ENCODE measurements around the gene SOX1.

Gene SOX1

GRCh38 chr13:112055036-112055914, 11.7 kb upstream of the SOX1 start:
- TF ChIP-seq ZNF274 (IDR thresholded peaks at IDR 0.05; ENCODE audit: low read depth, low read length) = no peak
- no peak overlapping the region for H3K4me3 ChIP-seq (ENCODE audit: low read length)

DNA sequence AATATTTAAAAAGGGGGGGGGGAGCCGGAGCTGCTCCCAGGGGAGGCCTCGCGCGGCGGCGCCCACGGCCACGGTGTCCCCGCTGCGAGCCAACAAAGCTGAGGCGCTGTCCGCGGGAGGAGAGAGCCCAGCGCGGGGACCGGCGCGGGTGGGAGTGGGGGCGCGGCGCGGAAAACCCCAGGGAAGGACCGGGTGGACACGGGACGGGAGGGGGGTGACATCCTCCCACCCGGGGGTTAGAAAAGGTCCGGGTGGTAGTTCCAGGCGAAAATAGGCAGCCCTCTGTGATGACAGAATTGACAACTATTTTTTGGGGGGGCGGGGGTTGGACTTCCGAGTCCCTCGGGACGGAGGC, 11.1 kb upstream of the SOX1 start:
- TF ChIP-seq ZNF274 (IDR thresholded peaks at IDR 0.05; ENCODE audit: low read depth, low read length) = no peak
- H3K4me3 ChIP-seq (ENCODE audit: low read length) = no peak overlapping the region

DNA sequence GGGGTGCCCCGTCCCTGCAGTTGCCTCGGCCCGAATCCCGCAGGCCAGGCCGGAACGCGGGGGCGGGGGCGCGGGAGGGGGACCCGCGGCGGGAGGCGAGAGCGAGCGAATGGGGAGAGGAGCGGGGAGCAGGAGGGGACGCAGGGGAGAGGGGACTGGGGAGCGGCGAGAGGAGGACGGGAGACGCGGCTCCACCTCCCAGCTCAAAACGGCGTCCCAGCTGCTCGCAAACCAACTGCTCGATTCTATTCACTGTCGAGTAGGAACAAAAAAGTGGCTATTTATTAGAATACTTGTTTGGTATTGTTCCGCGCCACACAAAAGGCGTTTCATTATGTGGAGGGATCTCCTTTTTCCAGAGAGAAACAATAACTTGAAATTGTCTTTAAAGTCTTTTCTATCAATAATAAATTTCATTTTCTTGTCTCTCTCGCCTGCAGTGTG, 10.6 kb upstream of the SOX1 start:
- H3K4me3 ChIP-seq (ENCODE audit: low read length) = no peak overlapping the region
- TF ChIP-seq ZNF274 (IDR thresholded peaks at IDR 0.05; ENCODE audit: low read depth, low read length) = no peak

DNA sequence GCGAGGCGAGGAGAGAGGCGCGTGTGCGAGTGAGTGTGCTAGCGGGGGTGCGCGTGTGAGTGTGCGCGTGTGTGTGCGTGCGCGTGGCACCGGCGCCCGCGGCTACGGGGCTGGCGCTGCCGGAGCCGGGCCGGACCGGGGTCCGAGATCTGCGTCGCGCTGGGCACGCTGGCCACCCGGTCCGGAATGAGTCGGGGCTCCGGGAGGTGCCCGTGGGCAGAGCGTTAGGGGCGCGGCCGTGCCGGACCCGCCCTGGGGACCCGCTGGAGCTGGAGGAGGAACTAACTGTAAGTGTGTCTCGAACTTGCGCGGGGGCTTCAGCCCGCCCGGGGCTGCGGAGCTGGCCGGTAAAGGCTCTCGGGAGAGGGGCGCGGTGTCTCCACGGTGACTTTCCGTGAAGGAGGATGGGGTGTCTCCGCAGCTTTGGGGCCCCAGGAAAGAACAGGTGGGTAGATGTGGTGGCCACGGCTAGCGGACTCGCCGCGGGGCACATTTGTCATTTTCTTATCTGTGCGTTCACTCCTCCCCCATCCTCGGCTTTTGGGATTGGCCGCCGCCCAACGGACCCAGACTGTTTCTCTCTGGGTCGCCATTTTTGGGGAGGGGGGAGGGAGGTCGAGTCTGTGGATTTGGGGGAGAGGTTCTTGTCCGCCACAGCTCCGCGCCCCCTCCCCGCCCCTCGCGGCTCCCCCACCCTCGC, 10.1 kb upstream of the SOX1 start:
- TF ChIP-seq ZNF274 (IDR thresholded peaks at IDR 0.05; ENCODE audit: low read depth, low read length) = no peak
- no peak overlapping the region for H3K4me3 ChIP-seq (ENCODE audit: low read length)

GRCh38 chr13:112057439-112057735, 9.6 kb upstream of the SOX1 start:
- no peak overlapping the region for H3K4me3 ChIP-seq (ENCODE audit: low read length)
- no peak for TF ChIP-seq ZNF274 (IDR thresholded peaks at IDR 0.05; ENCODE audit: low read depth, low read length)

- no peak overlapping the region for H3K4me3 ChIP-seq (ENCODE audit: low read length)
- TF ChIP-seq ZNF274 (IDR thresholded peaks at IDR 0.05; ENCODE audit: low read depth, low read length) = no peak
Observed at GRCh38 chr13:112057736-112058518, 9.0 kb upstream of the SOX1 start.

- no peak for TF ChIP-seq ZNF274 (IDR thresholded peaks at IDR 0.05; ENCODE audit: low read depth, low read length)
- H3K4me3 ChIP-seq (ENCODE audit: low read length) = no peak overlapping the region
Observed at GRCh38 chr13:112058519-112058873, 8.5 kb upstream of the SOX1 start.

GRCh38 chr13:112058941-112059340, 8.0 kb upstream of the SOX1 start:
- no peak for TF ChIP-seq ZNF274 (IDR thresholded peaks at IDR 0.05; ENCODE audit: low read depth, low read length)
- no peak overlapping the region for H3K4me3 ChIP-seq (ENCODE audit: low read length)

DNA sequence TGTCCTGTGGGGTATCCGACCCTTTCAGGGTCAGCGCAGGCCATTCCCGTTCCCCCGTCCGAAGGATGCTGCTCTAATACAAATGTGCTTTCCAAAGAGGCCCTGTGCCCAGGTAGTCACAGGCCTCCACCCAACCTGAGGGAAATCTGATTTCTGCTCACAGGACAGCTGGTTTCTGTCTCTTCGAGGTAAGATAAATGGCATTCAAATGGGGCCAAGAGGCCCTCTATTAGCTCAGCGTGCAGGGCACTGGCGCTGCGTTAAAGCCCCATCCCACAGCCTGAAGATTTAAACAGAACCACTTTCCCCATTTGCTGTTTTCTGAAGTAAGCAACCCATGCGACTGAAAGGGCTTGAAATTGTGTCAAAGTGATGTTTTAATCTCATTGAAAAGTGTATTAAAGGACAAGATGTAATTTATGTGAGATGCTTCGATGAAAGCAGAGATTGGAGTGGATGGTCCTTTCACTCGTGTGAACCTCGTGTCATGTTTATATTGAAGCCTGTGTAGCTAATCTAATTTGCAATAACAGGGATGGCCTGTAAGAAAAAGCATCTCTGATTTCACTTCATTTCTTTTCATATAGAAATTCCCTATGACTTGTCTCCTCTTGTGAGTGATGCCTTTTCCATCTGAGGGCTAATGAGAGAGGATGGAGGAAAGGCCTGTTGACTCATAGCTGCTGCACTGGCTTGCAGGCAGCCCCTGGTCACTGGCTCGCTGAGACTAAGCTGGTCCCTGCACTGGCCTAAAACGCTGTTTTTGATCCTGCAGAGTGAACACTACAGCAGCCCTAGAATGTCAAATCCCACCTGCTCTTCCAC, 7.3 kb upstream of the SOX1 start:
- no peak for TF ChIP-seq ZNF274 (IDR thresholded peaks at IDR 0.05; ENCODE audit: low read depth, low read length)
- H3K4me3 ChIP-seq (ENCODE audit: low read length) = no peak overlapping the region

DNA sequence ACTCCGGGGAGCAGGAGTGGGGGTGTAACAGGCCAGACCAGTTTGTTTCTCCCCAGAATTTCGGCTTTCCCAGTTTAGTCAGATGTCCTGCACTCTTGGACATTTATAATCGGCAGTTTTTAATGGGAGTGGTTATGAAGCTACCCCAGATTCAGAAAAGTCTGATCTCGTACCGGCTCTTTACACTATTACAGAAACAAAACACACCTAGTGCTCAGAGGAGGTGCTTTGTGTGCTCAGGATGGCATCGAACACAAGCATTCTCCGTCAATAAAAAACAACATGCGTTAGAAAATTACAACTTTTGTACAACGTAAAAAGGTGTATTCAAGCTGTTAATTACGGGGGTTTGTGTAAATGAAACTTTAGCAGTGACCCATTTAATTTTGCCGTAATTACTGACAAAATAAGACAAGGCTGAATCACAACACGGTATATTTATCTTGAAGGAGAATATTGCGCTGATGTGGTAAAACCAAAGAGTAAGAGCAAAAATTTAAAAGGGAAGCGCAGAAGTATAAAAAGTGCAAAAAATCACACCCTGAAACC, 6.6 kb upstream of the SOX1 start:
- no peak for TF ChIP-seq ZNF274 (IDR thresholded peaks at IDR 0.05; ENCODE audit: low read depth, low read length)
- H3K4me3 ChIP-seq (ENCODE audit: low read length) = no peak overlapping the region

- no peak overlapping the region for H3K4me3 ChIP-seq (ENCODE audit: low read length)
- TF ChIP-seq ZNF274 (IDR thresholded peaks at IDR 0.05; ENCODE audit: low read depth, low read length) = no peak
Observed at GRCh38 chr13:112060899-112061366, 6.0 kb upstream of the SOX1 start.

DNA sequence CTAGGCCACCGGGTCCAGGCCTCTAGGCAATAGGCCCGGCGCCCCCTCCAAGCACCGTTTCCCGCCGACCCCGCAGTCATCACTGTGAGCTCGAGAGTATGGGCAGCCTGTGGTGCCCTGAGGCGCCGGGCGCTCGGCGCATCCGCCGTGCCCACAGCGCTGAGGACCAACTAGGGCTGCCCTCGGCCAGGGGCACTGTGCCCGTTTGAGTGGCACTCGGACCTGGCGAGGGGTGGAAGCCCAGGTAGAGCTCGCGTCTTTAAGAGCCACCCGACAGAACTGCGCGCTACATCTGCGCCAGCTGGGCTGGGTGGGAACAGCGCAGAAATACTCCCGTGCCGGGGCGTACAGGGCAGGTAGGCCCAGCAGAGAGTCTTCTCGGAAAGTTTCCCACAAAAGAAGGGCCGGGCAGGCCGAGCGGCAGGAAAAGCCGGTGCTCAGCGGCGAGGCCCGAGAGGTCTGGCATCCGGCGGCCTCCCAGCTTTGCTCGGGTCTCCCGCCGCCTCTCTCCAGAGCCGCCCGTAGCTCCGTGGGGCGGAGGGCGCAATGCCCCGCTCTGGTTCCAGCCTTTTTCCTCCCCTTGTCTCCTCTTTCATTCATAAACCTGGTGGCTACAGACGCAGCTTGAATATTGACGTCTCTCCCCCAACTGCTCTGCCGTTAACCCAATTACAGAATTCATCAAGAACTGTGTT, 5.4 kb upstream of the SOX1 start:
- H3K4me3 ChIP-seq (ENCODE audit: low read length) = no peak overlapping the region
- TF ChIP-seq ZNF274 (IDR thresholded peaks at IDR 0.05; ENCODE audit: low read depth, low read length) = no peak

DNA sequence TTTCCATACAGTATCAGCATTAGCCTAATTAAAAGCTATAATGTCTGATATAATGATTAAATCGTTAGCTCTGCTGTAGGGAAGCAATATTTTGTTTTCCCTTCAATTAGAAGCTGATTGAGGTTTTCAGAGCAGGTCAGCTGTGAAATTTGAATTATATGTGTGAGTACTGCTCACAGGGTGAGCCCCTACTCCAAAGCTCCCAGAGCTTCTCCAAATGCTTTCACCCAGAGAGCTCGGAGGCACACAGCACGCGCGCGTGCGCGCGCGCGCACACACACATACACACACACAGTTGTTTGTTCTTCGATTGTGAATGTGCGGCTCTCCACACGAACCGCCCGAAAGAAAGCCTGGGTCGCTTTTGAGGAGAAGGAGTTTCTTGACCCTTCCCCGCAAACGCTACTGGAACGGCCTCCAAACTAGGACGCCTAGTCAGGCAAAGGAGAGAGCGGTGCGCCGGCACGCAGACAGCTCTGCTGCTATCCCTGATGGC, 4.8 kb upstream of the SOX1 start:
- no peak for TF ChIP-seq ZNF274 (IDR thresholded peaks at IDR 0.05; ENCODE audit: low read depth, low read length)

More for the DNA sequence above, 4.8 kb upstream of the SOX1 start:
- no peak overlapping the region for H3K4me3 ChIP-seq (ENCODE audit: low read length)
